ENCODE data around the gene TMEM167B. TPM values are rescaled to one million over a fixed set of nuclear protein-coding genes. Genes with fewer than 3 reads are reported as not detected.
A peak's percentile ranks its signal among the peaks of the same experiment; 100 is the strongest.
"Not testable (repeated sequence)": the region's sequence is repeated elsewhere in the genome, so short reads cannot be mapped to it uniquely, and the experiment has no call there.

The TMEM167B gene
- 41.0 TPM for total RNA-seq
- long read RNA-seq, transcript TMEM167B-201 (3 exons, 3,730 nt), result major isoform, 28 of 35 reads
- long read RNA-seq, partial matches to known transcripts, result 2 of 35 reads
- long read RNA-seq, other reads (novel, unspliced or antisense), result 5 of 35 reads

DNA sequence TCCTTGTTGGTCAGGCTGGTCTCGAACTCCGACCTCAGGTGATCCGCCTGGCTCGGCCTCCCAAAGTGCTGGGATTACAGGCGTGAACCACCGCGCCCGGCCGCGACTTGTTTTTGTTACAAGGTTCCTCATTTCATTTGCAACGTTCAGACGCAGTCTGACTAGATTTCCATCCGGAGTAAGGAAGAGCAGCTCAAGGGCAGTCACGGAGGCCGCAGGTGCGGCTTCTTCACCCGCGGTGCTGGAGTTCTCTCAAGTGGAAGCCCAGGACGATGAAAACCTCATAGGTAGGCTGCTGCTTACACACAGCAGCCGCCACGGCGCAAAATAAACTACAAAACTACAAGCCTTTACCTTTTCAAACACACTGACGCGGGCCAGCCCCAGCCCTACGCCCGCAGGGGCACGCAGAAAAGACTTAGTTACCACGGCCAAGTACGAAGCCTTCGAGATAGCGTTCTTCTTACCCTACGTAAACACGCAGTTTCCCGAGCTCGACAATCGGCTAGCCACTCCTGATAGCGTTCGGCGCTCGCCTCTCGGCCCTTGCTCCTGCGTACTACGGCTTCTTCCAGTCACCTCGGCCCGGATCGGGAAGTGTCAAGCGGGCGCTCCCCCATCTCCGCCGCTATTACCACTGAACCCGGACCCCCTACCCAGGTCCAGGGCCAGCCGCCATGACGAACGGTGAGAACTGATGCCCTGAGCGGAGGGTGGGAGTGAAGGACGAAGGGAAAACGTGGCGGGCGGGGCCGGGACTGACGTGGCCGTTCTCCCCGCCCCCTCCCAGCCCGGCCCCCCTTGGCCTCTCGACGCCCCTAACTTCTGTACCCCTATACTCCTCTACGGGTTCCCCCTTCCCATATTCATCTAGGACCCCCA, at the start of gene TMEM167B:
TMEM167B (plus strand) TSS at position 569 of the 882 bp plus-strand sequence; CDS start at position 678, 109 bp downstream.
- peak; percentile 94 for DNase-seq (ENCODE audit: low spot score)

GRCh38 chr1:109040989-109041620, 49.5 kb upstream of the TMEM167B start:
- peak; percentile 80 for DNase-seq (ENCODE audit: low spot score)

- peak; percentile 98 for DNase-seq (ENCODE audit: low spot score)
These were observed 48.7 kb upstream of the TMEM167B start, which contains the start of gene WDR47 for GRCh38 chr1:109041621-109042468. TSS of gene WDR47 (minus strand) at chr1:109042102. CDS start at chr1:109023512, 18,590 bp downstream.

- DNase-seq (ENCODE audit: low spot score), result no peak
These were observed 45.0 kb upstream of the TMEM167B start for GRCh38 chr1:109045595-109045994.

DNA sequence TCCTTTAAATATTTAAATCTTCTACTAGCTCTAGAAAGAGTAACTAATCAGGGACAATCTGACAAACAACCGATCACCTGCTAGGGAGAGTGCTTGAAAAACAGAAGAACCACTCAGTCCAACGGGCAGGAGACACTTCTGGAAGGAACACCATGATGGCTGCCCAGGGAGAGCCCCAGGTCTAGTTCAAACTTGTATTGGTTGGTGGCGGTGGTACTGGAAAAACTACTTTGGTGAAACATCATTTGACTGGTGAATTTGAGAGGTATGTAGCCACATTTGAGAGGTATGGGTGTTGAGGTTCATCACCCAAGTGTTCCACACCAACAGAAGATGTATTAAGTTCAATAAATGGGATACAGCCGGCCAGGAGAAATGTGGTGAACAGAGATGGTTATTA, 43.9 kb upstream of the TMEM167B start:
- DNase-seq (ENCODE audit: low spot score), result no peak

DNA sequence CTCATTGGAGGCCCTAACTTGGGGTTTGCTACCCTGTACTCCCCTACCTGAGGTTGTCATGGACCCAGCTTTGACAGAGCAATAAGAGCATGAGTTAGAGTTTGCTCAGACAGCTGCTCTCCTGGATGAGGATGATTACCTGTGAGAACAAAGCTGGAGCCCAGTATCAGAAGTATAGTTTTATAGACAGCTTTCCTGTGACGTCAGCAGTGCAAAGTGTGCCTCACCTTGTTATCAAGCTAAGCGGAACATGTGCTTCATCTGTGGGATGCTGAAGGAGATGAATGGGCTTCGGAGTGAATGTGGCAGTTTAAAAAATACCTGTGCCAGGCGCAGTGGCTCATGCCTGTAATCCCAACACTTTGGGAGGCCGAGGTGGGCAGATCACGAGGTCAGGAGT, 43.2 kb upstream of the TMEM167B start:
- no peak for DNase-seq (ENCODE audit: low spot score)

GRCh38 chr1:109048335-109048734, 42.2 kb upstream of the TMEM167B start:
- DNase-seq (ENCODE audit: low spot score), result no peak

DNA sequence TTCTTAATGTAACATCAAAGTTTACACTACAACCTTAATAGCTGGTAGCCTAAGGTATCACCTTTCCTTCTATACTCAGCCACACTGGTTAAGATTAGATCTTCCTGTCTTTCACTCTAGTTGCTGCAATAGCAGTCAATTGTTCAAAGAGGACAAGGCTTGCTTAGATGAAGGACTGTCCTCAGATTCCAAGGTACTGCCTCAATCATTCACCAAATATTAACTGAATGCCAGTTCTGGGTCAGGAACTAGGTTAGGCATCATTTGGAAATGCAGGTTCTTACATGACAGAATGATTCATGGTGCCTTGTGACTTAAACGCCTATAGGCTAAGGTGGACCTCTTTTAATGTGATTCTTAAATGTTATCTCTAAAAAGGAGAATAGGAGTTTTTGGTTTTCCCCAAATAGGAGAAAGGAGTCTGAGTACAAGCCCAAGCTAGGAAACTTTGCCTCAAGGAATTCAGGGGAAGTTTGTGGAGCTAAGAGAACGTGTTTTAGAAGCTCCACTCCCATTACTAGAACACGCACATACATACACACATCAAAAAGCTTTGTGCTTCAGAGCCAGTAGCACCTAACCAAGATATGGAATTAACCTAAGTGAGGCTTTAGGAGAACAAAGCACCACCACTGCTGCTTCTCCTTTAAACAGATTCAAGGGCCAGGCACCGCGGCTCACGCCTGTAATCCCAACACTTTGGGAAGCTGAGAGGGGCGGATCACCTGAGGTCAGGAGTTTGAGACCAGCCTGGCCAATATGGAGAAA, 40.2 kb upstream of the TMEM167B start:
- peak; percentile 28 for DNase-seq (ENCODE audit: low spot score)

DNA sequence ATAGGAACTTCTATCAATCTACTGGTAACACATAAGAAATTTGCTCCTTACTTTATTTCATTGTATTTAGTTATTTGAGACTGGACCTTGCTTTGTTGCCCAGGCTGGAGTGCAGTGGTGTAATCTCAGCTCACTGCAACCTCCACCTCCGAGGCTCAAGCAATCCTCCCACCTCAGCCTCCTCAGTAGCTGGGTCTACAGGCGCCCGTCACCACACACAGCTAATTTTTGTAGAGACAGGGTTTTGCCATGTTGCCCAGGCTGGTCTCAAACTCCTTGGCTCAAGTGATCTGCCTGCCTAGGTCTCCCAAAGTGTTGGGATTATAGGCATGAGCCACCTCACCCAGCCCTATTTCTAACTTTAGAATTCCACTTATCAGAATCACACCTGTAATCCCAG, 38.4 kb upstream of the TMEM167B start:
- DNase-seq (ENCODE audit: low spot score), result not testable (repeated sequence)

- peak; percentile 26 for DNase-seq (ENCODE audit: low spot score)
These were observed 34.5 kb upstream of the TMEM167B start for GRCh38 chr1:109056064-109056463.

DNA sequence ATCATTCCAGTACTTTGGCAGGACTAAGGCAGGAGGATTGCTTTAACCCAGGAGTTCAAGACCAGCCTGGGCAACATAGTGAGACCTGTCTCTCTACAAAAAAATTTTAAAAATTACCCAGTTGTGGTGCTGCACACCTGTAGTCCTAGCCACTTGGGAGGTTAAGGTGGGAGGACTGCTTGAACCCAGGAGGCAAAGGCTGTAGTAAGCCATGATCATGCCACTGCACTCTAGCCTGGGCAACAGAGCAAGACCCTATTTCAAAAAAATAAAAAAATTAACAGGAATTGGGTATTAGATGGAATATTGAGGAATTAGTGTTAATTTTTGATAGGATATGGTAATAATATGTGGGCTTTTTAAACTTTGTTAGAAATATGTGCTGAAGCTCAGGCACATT, 31.5 kb upstream of the TMEM167B start:
- no peak for DNase-seq (ENCODE audit: low spot score)

DNA sequence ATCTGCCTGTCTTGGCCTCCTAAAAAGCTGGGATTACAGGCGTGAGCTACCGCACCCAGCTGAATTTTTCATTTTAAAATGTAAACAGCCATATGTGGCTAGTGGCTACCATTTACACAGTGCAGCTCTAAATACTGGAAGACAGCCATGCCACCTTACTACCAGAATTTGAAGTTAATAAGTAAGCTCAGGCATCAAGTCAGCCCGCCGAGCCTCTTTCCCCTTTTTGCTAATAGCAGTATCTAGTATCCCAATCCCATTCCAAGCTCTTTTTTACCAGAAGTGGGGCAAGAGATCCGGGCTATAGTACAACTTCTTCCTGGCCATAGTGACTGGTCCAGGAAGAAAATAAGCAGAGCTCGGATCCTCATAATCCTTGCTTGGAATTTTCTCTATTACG, 29.9 kb upstream of the TMEM167B start:
- no peak for DNase-seq (ENCODE audit: low spot score)

DNA sequence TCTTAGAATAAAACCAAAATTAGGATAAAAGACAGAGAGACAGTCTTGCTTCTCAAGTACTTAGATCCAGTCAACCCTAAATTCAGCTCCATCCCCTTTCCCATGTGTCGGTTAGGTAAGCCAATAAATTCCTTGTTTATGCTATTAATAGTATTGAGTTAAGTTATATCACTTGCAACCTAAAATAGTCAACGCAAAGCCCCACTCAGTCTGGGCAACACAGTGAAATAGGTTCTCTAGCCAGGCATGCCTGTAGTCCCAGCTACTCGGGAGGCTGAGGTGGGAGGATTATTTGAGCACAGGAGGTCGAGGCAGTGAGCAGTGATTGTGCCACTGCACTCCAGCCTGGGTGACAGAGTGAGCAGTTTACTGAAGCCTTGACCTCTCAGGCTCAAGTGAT, 29.4 kb upstream of the TMEM167B start:
- no peak for DNase-seq (ENCODE audit: low spot score)

- no peak for DNase-seq (ENCODE audit: low spot score)
These were observed 25.4 kb upstream of the TMEM167B start for GRCh38 chr1:109065137-109065536.

DNA sequence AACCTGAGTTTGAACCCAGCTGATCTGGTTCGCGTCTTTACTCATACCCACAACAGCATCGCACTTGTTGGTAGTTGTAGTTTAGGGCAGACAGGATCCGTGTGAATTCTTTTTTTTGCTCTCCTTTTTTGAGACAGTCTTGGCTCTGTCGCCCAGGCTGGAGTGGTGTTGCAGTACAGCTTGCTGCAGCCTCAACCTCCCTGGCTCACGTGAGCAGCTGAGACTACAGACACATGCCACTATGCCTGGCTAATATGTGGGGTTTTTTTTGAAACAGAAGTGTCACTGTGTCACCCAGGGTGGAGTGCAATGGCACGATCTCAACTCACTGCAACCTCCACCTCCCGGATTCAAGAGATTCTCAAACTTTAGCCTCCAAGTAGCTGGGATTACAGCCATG, 22.7 kb upstream of the TMEM167B start:
- DNase-seq (ENCODE audit: low spot score), result no peak

DNA sequence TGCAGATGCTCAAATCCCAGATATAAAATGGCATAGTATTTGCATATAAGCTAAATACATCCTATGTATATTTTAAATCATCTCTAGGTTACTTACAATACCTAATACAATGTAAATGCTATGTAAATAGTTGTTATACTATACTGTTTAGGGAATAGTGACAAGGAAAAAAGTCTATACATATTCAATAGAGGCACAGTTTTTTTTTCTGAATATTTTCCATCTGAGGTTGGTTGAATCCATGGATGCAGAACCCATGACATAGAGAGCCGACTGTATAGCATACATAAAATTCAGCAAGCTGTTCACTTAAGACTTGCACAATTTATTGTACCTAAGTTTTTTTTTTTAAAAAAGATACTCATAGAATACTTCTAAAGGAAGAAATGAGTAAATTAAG, 21.3 kb upstream of the TMEM167B start:
- DNase-seq (ENCODE audit: low spot score), result no peak

- DNase-seq (ENCODE audit: low spot score), result peak; percentile 99
These were observed 14.8 kb upstream of the TMEM167B start, which contains the start of gene TAF13 for GRCh38 chr1:109075531-109076490. TSS of gene TAF13 (minus strand) at chr1:109076003. CDS start at chr1:109075947, 56 bp downstream.

DNA sequence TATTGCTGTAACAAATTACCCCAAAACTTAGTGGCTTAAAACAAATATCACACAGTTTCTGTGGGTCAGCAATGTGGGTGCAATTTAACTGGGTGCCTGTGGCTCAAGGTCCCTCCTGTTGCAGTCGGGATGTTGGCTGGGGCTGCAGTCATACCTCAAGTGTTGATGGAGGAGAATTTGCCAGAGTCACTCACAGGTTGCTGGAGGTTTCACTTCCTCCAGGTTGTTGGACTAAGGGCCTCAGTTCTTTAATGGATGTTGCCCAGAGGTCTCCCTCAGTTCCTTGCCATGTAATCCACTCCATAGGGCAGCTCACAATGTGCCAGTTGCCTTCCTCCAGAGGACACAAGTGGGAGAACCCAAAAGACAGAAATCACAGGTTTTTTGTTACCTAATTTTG, 12.2 kb upstream of the TMEM167B start:
- DNase-seq (ENCODE audit: low spot score), result no peak

DNA sequence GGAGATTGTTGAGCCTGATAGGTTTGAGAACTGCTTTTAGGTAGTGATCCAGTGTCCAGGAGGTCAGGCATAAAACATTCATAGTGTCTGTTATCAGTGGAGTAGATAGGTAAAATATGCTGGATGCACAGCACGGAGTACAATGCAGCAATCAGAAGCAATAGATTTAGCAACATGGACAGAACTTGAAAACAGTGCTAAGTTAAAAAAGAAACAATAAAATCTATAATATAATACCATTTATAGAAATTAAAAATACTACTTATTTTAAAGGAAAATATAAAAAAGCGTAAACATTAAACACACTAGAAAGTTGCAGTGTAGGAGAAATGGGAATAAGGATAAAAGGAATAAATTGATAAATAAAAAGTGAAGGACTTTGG, 11.3 kb upstream of the TMEM167B start:
- DNase-seq (ENCODE audit: low spot score), result no peak

Measured in mesenteric fat pad (tissue), 1 donor.